Suprapubic skin (tissue), 3 donors: Measurements from ENCODE around the gene CHST12.
"Not testable (repeated sequence)": the region's sequence is repeated elsewhere in the genome, so short reads cannot be mapped to it uniquely, and the experiment has no call there.

Experiments
- EP300 ChIP-seq: sonication (generic); formaldehyde crosslinking; IDR thresholded peaks from one replicate; pipeline ENCODE4 v1.6.1; 2017; ENCODE audit warnings: antibody characterized with exemption
- POLR2A ChIP-seq, 2 donors: fragments of 450-650 bp; IDR thresholded peaks; one replicate each; pipeline ENCODE4 v1.6.1; 2017; ENCODE audit warnings: antibody characterized with exemption in 2 of 2, mild to moderate bottlenecking in 2 of 2, moderate library complexity in 2 of 2
- TF ChIP-seq, protein P1 (sequence below), 2 donors: fragments of 200-600 bp in 1 of 2; fragments of 450-650 bp in 1 of 2; sonication (generic) in 1 of 2; IDR thresholded peaks; one replicate each; pipeline ENCODE4 v1.5.1; 2016 to 2019; ENCODE audit warnings: antibody characterized with exemption in 2 of 2, mild to moderate bottlenecking in 1 of 2, moderate library complexity in 1 of 2

DNA sequence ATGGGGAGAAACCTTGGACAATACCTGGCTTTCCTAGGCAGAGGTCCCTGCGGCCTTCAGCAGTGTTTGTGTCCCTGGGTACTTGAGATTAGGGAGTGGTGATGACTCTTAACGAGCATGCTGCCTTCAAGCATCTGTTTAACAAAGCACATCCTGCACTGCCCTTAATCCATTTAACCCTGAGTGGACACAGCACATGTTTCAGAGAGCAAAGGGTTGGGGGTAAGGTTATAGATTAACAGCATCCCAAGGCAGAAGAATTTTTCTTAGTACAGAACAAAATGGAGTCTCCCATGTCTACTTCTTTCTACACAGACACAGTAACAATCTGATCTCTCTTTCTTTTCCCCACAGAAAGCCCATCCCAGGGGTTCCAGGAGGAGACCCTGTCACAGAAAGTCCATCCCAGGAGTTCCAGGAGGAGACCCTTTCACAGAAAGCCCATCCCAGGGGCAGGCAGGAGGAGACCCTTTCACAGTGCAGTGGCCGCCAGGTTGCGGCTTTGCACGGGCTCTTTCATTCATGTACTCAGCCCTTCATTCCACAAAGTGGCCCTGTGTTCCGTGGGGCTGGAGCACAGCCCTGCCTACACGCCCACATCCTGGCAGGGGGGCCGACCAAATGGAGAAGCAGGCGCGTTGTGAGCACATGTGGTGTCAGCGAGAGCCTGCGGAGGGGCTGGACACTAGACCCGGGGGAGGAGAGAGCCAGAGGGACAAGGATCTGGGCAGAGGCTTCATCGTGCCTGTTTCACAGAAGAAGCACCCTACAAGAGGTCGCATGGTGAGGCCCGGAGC, 13.2 kb upstream of the CHST12 start:
- TF ChIP-seq, protein P1, sequence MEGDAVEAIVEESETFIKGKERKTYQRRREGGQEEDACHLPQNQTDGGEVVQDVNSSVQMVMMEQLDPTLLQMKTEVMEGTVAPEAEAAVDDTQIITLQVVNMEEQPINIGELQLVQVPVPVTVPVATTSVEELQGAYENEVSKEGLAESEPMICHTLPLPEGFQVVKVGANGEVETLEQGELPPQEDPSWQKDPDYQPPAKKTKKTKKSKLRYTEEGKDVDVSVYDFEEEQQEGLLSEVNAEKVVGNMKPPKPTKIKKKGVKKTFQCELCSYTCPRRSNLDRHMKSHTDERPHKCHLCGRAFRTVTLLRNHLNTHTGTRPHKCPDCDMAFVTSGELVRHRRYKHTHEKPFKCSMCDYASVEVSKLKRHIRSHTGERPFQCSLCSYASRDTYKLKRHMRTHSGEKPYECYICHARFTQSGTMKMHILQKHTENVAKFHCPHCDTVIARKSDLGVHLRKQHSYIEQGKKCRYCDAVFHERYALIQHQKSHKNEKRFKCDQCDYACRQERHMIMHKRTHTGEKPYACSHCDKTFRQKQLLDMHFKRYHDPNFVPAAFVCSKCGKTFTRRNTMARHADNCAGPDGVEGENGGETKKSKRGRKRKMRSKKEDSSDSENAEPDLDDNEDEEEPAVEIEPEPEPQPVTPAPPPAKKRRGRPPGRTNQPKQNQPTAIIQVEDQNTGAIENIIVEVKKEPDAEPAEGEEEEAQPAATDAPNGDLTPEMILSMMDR (IDR thresholded peaks at IDR 0.05): not testable (repeated sequence)
- not testable (repeated sequence) for TF ChIP-seq POLR2A (IDR thresholded peaks at IDR 0.05); EP300
